HepG2 (cell line): ENCODE measurements around the gene CNOT6. TPM values are rescaled to one million over a fixed set of nuclear protein-coding genes. Genes with fewer than 3 reads are reported as not detected.

Experiments
- ATAC-seq: fragments of 200-7000 bp; cut with Tn5 transposase; 3 replicates; pipeline ENCODE4 v1.9.1; 2020; ENCODE audit warnings: mild to moderate bottlenecking, moderate library complexity
- BruUV-seq: library from RNA; stranded (reverse); fragments of 400-500 nt; replicated peaks from 2 replicates; lab custom pipeline; 2021; lab: Mats Ljungman, UMichigan
- CTCF ChIA-PET: fragments of 300-600 bp; formaldehyde crosslinking; extraction: SDS; loops from one replicate; lab custom pipeline; 2021; ENCODE audit warnings: low total read pairs, inconsistent platforms, low intra/inter-chr PET ratio; lab: Yijun Ruan, JAX
- POLR2A ChIA-PET: fragments of 350-600 bp; sonication (Branson Sonifier 250); formaldehyde crosslinking; loops from one replicate; lab custom pipeline; 2020; ENCODE audit warnings: antibody characterized with exemption, inconsistent platforms; lab: Yijun Ruan, JAX
- DNase-seq: peaks from one replicate; pipeline ENCODE4 v3.0.0-alpha.2; 2015; ENCODE audit warnings: low spot score
- FAIRE-seq: peaks from 3 replicates; lab custom pipeline; 2011; peaks lifted over from hg19 to GRCh38; lab: Jason Lieb, UNC
- H2AFZ ChIP-seq: one replicate; pipeline ENCODE4 v1.6.1; 2011; ENCODE audit warnings: low read length, inconsistent platforms
- H3K27ac ChIP-seq: fragments of 300-600 bp; 3 replicates; pipeline ENCODE4 v1.8.0; 2011; ENCODE audit warnings: mixed run types, mild to moderate bottlenecking, mixed read lengths, low read length, inconsistent platforms; ENCODE audit not compliant: insufficient read depth; ENCODE audit errors: extremely low read length
- H3K27me3 ChIP-seq, 2 experiments: fragments of 200-600 bp in 1 of 2; 2 replicates in 1 of 2; 3 replicates in 1 of 2; pipeline versions ENCODE4 v1.6.0 to v1.8.0; 2011; ENCODE audit warnings: low read length in 2 of 2, mild to moderate bottlenecking in 2 of 2, moderate library complexity in 2 of 2, inconsistent platforms in 1 of 2; ENCODE audit not compliant: insufficient read depth in 2 of 2, control insufficient read depth in 1 of 2
- H3K36me3 ChIP-seq, 2 experiments: fragments of 200-600 bp in 1 of 2; replicated peaks in 1 of 2; 2 replicates in 1 of 2; 3 replicates in 1 of 2; pipeline versions ENCODE4 v1.5.1 to v1.8.0; 2011; ENCODE audit warnings: low read length in 2 of 2, inconsistent platforms in 1 of 2; ENCODE audit not compliant: insufficient read depth in 2 of 2, control insufficient read depth in 1 of 2
- H3K4me1 ChIP-seq: 2 replicates; pipeline ENCODE4 v1.5.1; 2012; ENCODE audit warnings: low read length, inconsistent platforms; ENCODE audit not compliant: insufficient read depth
- H3K4me2 ChIP-seq: 2 replicates; pipeline ENCODE4 v1.6.0; 2011; ENCODE audit warnings: low read depth, low read length, inconsistent platforms
- H3K4me3 ChIP-seq, 3 experiments: fragments of 200-600 bp in 1 of 3; sonication (generic), shearing (Covaris generic) in 1 of 3; replicated peaks in 1 of 3; 2 replicates each; pipeline ENCODE4 v1.5.1; 2011 to 2016; ENCODE audit warnings: low read length in 3 of 3, inconsistent platforms in 2 of 3, low read depth in 2 of 3, mild to moderate bottlenecking in 2 of 3, control low read depth in 1 of 3, mixed read lengths in 1 of 3; ENCODE audit not compliant: insufficient read depth in 1 of 3
- H3K79me2 ChIP-seq: one replicate; pipeline ENCODE4 v1.6.1; 2011; ENCODE audit warnings: low read length, inconsistent platforms; ENCODE audit not compliant: insufficient read depth
- H3K9ac ChIP-seq: 2 replicates; pipeline ENCODE4 v1.6.0; 2011; ENCODE audit warnings: mild to moderate bottlenecking, low read depth, low read length, inconsistent platforms; ENCODE audit not compliant: insufficient read depth
- H3K9me3 ChIP-seq: 2 replicates; pipeline ENCODE4 v1.5.1; 2012; ENCODE audit warnings: mild to moderate bottlenecking, low read length
- H4K20me1 ChIP-seq: 2 replicates; pipeline ENCODE4 v1.6.0; 2011; ENCODE audit warnings: inconsistent platforms, mild to moderate bottlenecking, low read length, moderate library complexity; ENCODE audit not compliant: insufficient read depth
- ARID2 ChIP-seq: sonication (generic); formaldehyde crosslinking; IDR thresholded peaks from 2 replicates; pipeline ENCODE4 v1.8.1; 2022; ENCODE audit warnings: mild to moderate bottlenecking, missing genetic modification reagents, borderline replicate concordance
- CREB1 ChIP-seq, 2 experiments: fragments of 450-650 bp in 1 of 2; IDR thresholded peaks; 2 replicates each; pipeline ENCODE4 v1.6.1; 2016 to 2017; ENCODE audit warnings: control low read depth in 1 of 2, mild to moderate bottlenecking in 1 of 2, missing compliant biosample characterization in 1 of 2, missing genetic modification characterization in 1 of 2
- CREB3 ChIP-seq: sonication (generic); formaldehyde crosslinking; IDR thresholded peaks from 2 replicates; pipeline ENCODE4 v1.5.0; 2020; ENCODE audit warnings: missing genetic modification reagents
- HCFC1 ChIP-seq: fragments of 150-350 bp; IDR thresholded peaks from 2 replicates; pipeline ENCODE4 v1.6.1; 2014; ENCODE audit warnings: low read depth, low read length
- HNRNPH1 ChIP-seq: fragments of 200-400 bp; formaldehyde crosslinking; optimal IDR thresholded peaks from 2 replicates; pipeline ENCODE3; 2017; ENCODE audit warnings: mild to moderate bottlenecking, low read depth, low read length
- HOXA9 ChIP-seq: sonication (generic); formaldehyde crosslinking; IDR thresholded peaks from 2 replicates; pipeline ENCODE4 v1.8.1; 2022; ENCODE audit warnings: missing genetic modification reagents, mild to moderate bottlenecking, moderate library complexity, borderline replicate concordance
- KLF6 ChIP-seq: IDR thresholded peaks from 2 replicates; pipeline ENCODE4 v1.8.0; 2016; ENCODE audit warnings: missing biosample characterization, missing genetic modification reagents
- MXD4 ChIP-seq: IDR thresholded peaks from 2 replicates; pipeline ENCODE4 v1.6.1; 2016; ENCODE audit warnings: mild to moderate bottlenecking, missing biosample characterization, missing genetic modification reagents
- NKX3-1 ChIP-seq: sonication (generic); formaldehyde crosslinking; IDR thresholded peaks from 2 replicates; pipeline ENCODE4 v1.5.0; 2020; ENCODE audit warnings: missing genetic modification reagents
- PITX1 ChIP-seq: sonication (generic); formaldehyde crosslinking; IDR thresholded peaks from 2 replicates; pipeline ENCODE4 v1.5.1; 2020; ENCODE audit warnings: mild to moderate bottlenecking, missing genetic modification reagents
- RELA ChIP-seq: sonication (generic); formaldehyde crosslinking; IDR thresholded peaks from 2 replicates; pipeline ENCODE4 v1.4.0; 2020; ENCODE audit warnings: missing genetic modification reagents
- TRIM22 ChIP-seq: fragments of 450-650 bp; IDR thresholded peaks from 2 replicates; pipeline ENCODE4 v1.6.1; 2017
- ZBTB20 ChIP-seq: sonication (generic); formaldehyde crosslinking; IDR thresholded peaks from 2 replicates; pipeline ENCODE4 v1.8.1; 2023; ENCODE audit warnings: missing genetic modification reagents, low read depth, mild to moderate bottlenecking, borderline replicate concordance
- ZKSCAN5 ChIP-seq: sonication (generic); formaldehyde crosslinking; IDR thresholded peaks from 2 replicates; pipeline ENCODE4 v1.5.1; 2020; ENCODE audit warnings: mild to moderate bottlenecking, missing genetic modification reagents
- ZNF225 ChIP-seq: sonication (generic); formaldehyde crosslinking; IDR thresholded peaks from 2 replicates; pipeline ENCODE4 v1.4.0; 2020; ENCODE audit warnings: mild to moderate bottlenecking, missing genetic modification reagents
- ZNF33B ChIP-seq: sonication (generic); formaldehyde crosslinking; IDR thresholded peaks from 2 replicates; pipeline ENCODE4 v1.5.1; 2020; ENCODE audit warnings: mild to moderate bottlenecking, missing genetic modification reagents
- ZNF816 ChIP-seq: sonication (generic); formaldehyde crosslinking; IDR thresholded peaks from 2 replicates; pipeline ENCODE4 v1.8.0; 2022; ENCODE audit warnings: missing genetic modification reagents, mild to moderate bottlenecking, borderline replicate concordance
- ZNF850 ChIP-seq: sonication (generic); formaldehyde crosslinking; conservative IDR thresholded peaks from 2 replicates; pipeline ENCODE4 v1.9.0; 2021; ENCODE audit warnings: mild to moderate bottlenecking, missing genetic modification reagents
- WGBS: methylation state at CpG from one replicate; pipeline ENCODE4 v1.1.6; 2017; ENCODE audit warnings: low lambda C conversion rate; 5-methylcytosine and 5-hydroxymethylcytosine counted together
- in situ Hi-C: cut with HindIII; loops from 2 replicates; pipeline ENCODE4 v1.10.0; 2017; ENCODE audit warnings: low pct_unique_long_range_greater_than_20kb; ENCODE audit not compliant: extremely low pct_ligation_motif_present
- intact Hi-C: fragments of 100-400 bp; cut with micrococcal nuclease; formaldehyde crosslinking; loops from one replicate; pipeline ENCODE4 v1.10.0; 2022; ENCODE audit not compliant: unreplicated experiment
- polyA plus RNA-seq, 8 experiments: library from polyadenylated mRNA; depleted of rRNA in 3 of 8; stranded (reverse) in 7 of 8; unstranded in 1 of 8; fragments of >200 nt; fragmentation: Illumina TruSeq in 4 of 8; extraction: Trizol in 4 of 8; gene quantifications; 2 replicates each; pipeline versions ENCODE4 v1.2.1 to v1.2.3, GENCODE V29; 2011 to 2016; ENCODE audit warnings: low read depth in 4 of 8, missing spikeins in 1 of 8, mixed read lengths in 1 of 8; ENCODE audit not compliant: insufficient read depth in 1 of 8
- total RNA-seq, 5 experiments: library from RNA; depleted of rRNA; stranded (reverse); fragments of >200 nt; fragmentation: Illumina TruSeq; extraction: Trizol; gene quantifications; 2 replicates each; pipeline ENCODE4 v1.2.3, GENCODE V29; 2016; ENCODE audit warnings: low read depth in 1 of 5

Gene CNOT6
- total and polyA plus RNA-seq, 2 of the 13 experiments (the other 11 are each of a cell fraction or from before 2014, with no cell fraction given) = 8.8 to 9.1 TPM

- TF ChIP-seq TRIM22 (no peak), HCFC1 (no peak), ZNF816 (no peak), NKX3-1 (CRISPR knock-in tag) (no peak), HOXA9 (CRISPR knock-in tag) (no peak), ZNF850 (CRISPR knock-in tag) (no peak)
Measured at GRCh38 chr5:180568914-180569313, 74.7 kb downstream of the CNOT6 start (continued).

- intact Hi-C loops = no loop called here
- no peak overlapping the region for H3K4me3 ChIP-seq
- H4K20me1 ChIP-seq = no peaks in the 10 kb centered on the region
- no peaks in the 10 kb centered on the region for H3K4me1 ChIP-seq
- H3K36me3 ChIP-seq = peaks cover 1 to 45% of the 10 kb centered on the region in 2 experiments; a peak in 4 of 5 replicates
- POLR2A ChIA-PET = no interaction called here
- no peak for ATAC-seq
- TF ChIP-seq RELA (CRISPR knock-in tag) (no peak), ZNF33B (CRISPR knock-in tag) (no peak), KLF6 (CRISPR knock-in tag) (no peak), ZKSCAN5 (CRISPR knock-in tag) (no peak), HNRNPH1 (no peak), MXD4 (no peak), ARID2 (no peak), PITX1 (no peak), CREB3 (CRISPR knock-in tag) (no peak), CREB1 (IDR thresholded peaks at IDR 0.05) (no peak), CREB1 (CRISPR knock-in tag; IDR thresholded peaks at IDR 0.05) (no peak), ZBTB20 (no peak), ZNF225 (no peak)
- TF ChIP-seq, all 625 proteins: peak for 0
- Histone ChIP-seq H2AFZ (no peak overlapping the region), H3K27me3 (no peaks in the 10 kb centered on the region), H3K4me2 (no peak overlapping the region), H3K27ac (no peak overlapping the region), H3K79me2 (no peaks in the 10 kb centered on the region), H3K9ac (no peak overlapping the region), H3K9me3 (no peaks in the 10 kb centered on the region)
- in situ Hi-C loops = no loop called here
- FAIRE-seq = no peak
- DNase-seq = no peak
- WGBS = 94% methylated on average over 2 of the region's 2 CpGs
- no TSS peak for BruUV-seq
- CTCF ChIA-PET = no interaction called here
Measured at GRCh38 chr5:180575571-180575970, 81.4 kb downstream of the CNOT6 start.
